Measurements from ENCODE around the gene SH2D5.

- no peak for TF ChIP-seq CTCF (tag by site-specific recombination; IDR thresholded peaks at IDR 0.05)
- TF ChIP-seq ZNF280C (tag by site-specific recombination; IDR thresholded peaks at IDR 0.05) = no peak
- no peak for TF ChIP-seq ZBTB20 (tag by site-specific recombination; IDR thresholded peaks at IDR 0.05)
- no peak for TF ChIP-seq RBAK (tag by site-specific recombination; IDR thresholded peaks at IDR 0.05)
- no peak for TF ChIP-seq ZNF350 (tag by site-specific recombination; IDR thresholded peaks at IDR 0.05)
- no peak for TF ChIP-seq ZNF184 (tag by site-specific recombination; IDR thresholded peaks at IDR 0.05)
- TF ChIP-seq REST (tag by site-specific recombination; IDR thresholded peaks at IDR 0.05) = no peak
These were observed 24.4 kb downstream of the SH2D5 start for GRCh38 chr1:20708057-20708456.
